PC-3 (cell line): ENCODE measurements around the gene HSPA6.
"Not testable (repeated sequence)": the region's sequence is repeated elsewhere in the genome, so short reads cannot be mapped to it uniquely, and the experiment has no call there.

Experiments
- EZH2 ChIP-seq: fragments of 300-600 bp; sonication (generic); IDR thresholded peaks from one replicate; pipeline ENCODE4 v1.6.1; 2017; ENCODE audit warnings: antibody characterized with exemption, mild to moderate bottlenecking, low read length; ENCODE audit not compliant: unreplicated experiment
- TF ChIP-seq, protein P1 (sequence below): fragments of 300-600 bp; sonication (generic); conservative IDR thresholded peaks from 2 replicates; pipeline ENCODE4 v1.5.1; 2017; ENCODE audit warnings: antibody characterized with exemption, low read depth, mild to moderate bottlenecking, low read length

DNA sequence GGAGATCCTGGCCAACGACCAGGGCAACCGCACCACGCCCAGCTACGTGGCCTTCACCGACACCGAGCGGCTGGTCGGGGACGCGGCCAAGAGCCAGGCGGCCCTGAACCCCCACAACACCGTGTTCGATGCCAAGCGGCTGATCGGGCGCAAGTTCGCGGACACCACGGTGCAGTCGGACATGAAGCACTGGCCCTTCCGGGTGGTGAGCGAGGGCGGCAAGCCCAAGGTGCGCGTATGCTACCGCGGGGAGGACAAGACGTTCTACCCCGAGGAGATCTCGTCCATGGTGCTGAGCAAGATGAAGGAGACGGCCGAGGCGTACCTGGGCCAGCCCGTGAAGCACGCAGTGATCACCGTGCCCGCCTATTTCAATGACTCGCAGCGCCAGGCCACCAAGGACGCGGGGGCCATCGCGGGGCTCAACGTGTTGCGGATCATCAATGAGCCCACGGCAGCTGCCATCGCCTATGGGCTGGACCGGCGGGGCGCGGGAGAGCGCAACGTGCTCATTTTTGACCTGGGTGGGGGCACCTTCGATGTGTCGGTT, 477 bp downstream of the HSPA6 start:
- TF ChIP-seq, protein P1, sequence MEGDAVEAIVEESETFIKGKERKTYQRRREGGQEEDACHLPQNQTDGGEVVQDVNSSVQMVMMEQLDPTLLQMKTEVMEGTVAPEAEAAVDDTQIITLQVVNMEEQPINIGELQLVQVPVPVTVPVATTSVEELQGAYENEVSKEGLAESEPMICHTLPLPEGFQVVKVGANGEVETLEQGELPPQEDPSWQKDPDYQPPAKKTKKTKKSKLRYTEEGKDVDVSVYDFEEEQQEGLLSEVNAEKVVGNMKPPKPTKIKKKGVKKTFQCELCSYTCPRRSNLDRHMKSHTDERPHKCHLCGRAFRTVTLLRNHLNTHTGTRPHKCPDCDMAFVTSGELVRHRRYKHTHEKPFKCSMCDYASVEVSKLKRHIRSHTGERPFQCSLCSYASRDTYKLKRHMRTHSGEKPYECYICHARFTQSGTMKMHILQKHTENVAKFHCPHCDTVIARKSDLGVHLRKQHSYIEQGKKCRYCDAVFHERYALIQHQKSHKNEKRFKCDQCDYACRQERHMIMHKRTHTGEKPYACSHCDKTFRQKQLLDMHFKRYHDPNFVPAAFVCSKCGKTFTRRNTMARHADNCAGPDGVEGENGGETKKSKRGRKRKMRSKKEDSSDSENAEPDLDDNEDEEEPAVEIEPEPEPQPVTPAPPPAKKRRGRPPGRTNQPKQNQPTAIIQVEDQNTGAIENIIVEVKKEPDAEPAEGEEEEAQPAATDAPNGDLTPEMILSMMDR: not testable (repeated sequence)
- not testable (repeated sequence) for TF ChIP-seq EZH2
